ENCODE data around the gene GABPB1.
"Not testable (repeated sequence)": the region's sequence is repeated elsewhere in the genome, so short reads cannot be mapped to it uniquely, and the experiment has no call there.

GABPB1 gene

GRCh38 chr15:50354838-50355618, at the start of gene GABPB1:
TSS of gene GABPB1 (minus strand) at chr15:50355198. CDS start at chr15:50309798, 45,400 bp downstream.
- DNase-seq (ENCODE audit: low read depth) = peak; percentile 98

- peak; percentile 37 for DNase-seq (ENCODE audit: low read depth)
Measured at GRCh38 chr15:50391561-50391960, 36.6 kb upstream of the GABPB1 start.

GRCh38 chr15:50390554-50391264, 35.7 kb upstream of the GABPB1 start:
- no peak for DNase-seq (ENCODE audit: low read depth)

GRCh38 chr15:50382408-50382807, 27.4 kb upstream of the GABPB1 start:
- not testable (repeated sequence) for DNase-seq (ENCODE audit: low read depth)

GRCh38 chr15:50381438-50381837, 26.4 kb upstream of the GABPB1 start:
- no peak for DNase-seq (ENCODE audit: low read depth)

- DNase-seq (ENCODE audit: low read depth) = peak; percentile 52
Measured at GRCh38 chr15:50380089-50380488, 25.1 kb upstream of the GABPB1 start.

GRCh38 chr15:50379413-50379812, 24.4 kb upstream of the GABPB1 start:
- DNase-seq (ENCODE audit: low read depth) = not testable (repeated sequence)

- no peak for DNase-seq (ENCODE audit: low read depth)
Measured at GRCh38 chr15:50378776-50379175, 23.8 kb upstream of the GABPB1 start.

GRCh38 chr15:50377867-50378751, 23.1 kb upstream of the GABPB1 start:
- peak; percentile 59 for DNase-seq (ENCODE audit: low read depth)

GRCh38 chr15:50369564-50369963, 14.6 kb upstream of the GABPB1 start:
- DNase-seq (ENCODE audit: low read depth) = not testable (repeated sequence)

GRCh38 chr15:50365971-50366370, 11.0 kb upstream of the GABPB1 start:
- no peak for DNase-seq (ENCODE audit: low read depth)

GRCh38 chr15:50365570-50365969, 10.6 kb upstream of the GABPB1 start:
- no peak for DNase-seq (ENCODE audit: low read depth)

- DNase-seq (ENCODE audit: low read depth) = no peak
Measured at GRCh38 chr15:50363612-50364011, 8.6 kb upstream of the GABPB1 start.

- DNase-seq (ENCODE audit: low read depth) = no peak
Measured at GRCh38 chr15:50361756-50362155, 6.8 kb upstream of the GABPB1 start.

- DNase-seq (ENCODE audit: low read depth) = peak; percentile 56
Measured at GRCh38 chr15:50358845-50359244, 3.8 kb upstream of the GABPB1 start.

- DNase-seq (ENCODE audit: low read depth) = peak; percentile 26
Measured at GRCh38 chr15:50355980-50356379, 982 bp upstream of the GABPB1 start.

- no peak for DNase-seq (ENCODE audit: low read depth)
Measured at GRCh38 chr15:50355619-50355905, 564 bp upstream of the GABPB1 start.

GRCh38 chr15:50353975-50354837, 792 bp downstream of the GABPB1 start:
- DNase-seq (ENCODE audit: low read depth) = peak; percentile 90

GRCh38 chr15:50353251-50353974, 1.6 kb downstream of the GABPB1 start:
- peak; percentile 90 for DNase-seq (ENCODE audit: low read depth)

- DNase-seq (ENCODE audit: low read depth) = no peak
Measured at GRCh38 chr15:50350621-50351020, 4.4 kb downstream of the GABPB1 start.

GRCh38 chr15:50345298-50345697, 9.7 kb downstream of the GABPB1 start:
- DNase-seq (ENCODE audit: low read depth) = no peak

Measured in fibroblast of gingiva (primary cell).